BE2C (cell line): ENCODE results near the gene SEMA5B.

ENCODE experiments used
- DNase-seq: peaks from one replicate; pipeline ENCODE4 v3.0.0-alpha.2; 2020
- H3K27me3 ChIP-seq: fragments of 250-450 bp; sonication (Bioruptor Pico); 2 replicates; pipeline ENCODE4 v1.5.1; 2020; ENCODE audit warnings: mild to moderate bottlenecking
- H3K36me3 ChIP-seq: fragments of 250-450 bp; sonication (Bioruptor Pico); 2 replicates; pipeline ENCODE4 v1.5.1; 2020; ENCODE audit warnings: mild to moderate bottlenecking
- H3K4me1 ChIP-seq: fragments of 250-450 bp; sonication (Bioruptor Pico); 2 replicates; pipeline ENCODE4 v1.5.1; 2020
- H3K4me3 ChIP-seq: 2 replicates; pipeline ENCODE4 v1.5.1; 2011; ENCODE audit warnings: low read depth, low read length
- H3K9me3 ChIP-seq: fragments of 250-450 bp; sonication (Bioruptor Pico); 2 replicates; pipeline ENCODE4 v1.5.1; 2020
- TF ChIP-seq, protein P1 (sequence below): IDR thresholded peaks from 2 replicates; pipeline ENCODE4 v1.5.1; 2012; ENCODE audit warnings: mild to moderate bottlenecking, low read depth, low read length

The SEMA5B gene

GRCh38 chr3:122941228-122942206 lies 86.0 kb downstream of the SEMA5B start:
- DNase-seq = peak; percentile 47
- Histone ChIP-seq H3K36me3 (no peaks in the 10 kb centered on the region), H3K9me3 (no peaks in the 10 kb centered on the region), H3K27me3 (no peaks in the 10 kb centered on the region), H3K4me3 (no peak overlapping the region), H3K4me1 (peaks cover 73% of the 10 kb centered on the region)
- TF ChIP-seq, protein P1, sequence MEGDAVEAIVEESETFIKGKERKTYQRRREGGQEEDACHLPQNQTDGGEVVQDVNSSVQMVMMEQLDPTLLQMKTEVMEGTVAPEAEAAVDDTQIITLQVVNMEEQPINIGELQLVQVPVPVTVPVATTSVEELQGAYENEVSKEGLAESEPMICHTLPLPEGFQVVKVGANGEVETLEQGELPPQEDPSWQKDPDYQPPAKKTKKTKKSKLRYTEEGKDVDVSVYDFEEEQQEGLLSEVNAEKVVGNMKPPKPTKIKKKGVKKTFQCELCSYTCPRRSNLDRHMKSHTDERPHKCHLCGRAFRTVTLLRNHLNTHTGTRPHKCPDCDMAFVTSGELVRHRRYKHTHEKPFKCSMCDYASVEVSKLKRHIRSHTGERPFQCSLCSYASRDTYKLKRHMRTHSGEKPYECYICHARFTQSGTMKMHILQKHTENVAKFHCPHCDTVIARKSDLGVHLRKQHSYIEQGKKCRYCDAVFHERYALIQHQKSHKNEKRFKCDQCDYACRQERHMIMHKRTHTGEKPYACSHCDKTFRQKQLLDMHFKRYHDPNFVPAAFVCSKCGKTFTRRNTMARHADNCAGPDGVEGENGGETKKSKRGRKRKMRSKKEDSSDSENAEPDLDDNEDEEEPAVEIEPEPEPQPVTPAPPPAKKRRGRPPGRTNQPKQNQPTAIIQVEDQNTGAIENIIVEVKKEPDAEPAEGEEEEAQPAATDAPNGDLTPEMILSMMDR = peak; percentile 75

GRCh38 chr3:122940628-122941086 lies 86.9 kb downstream of the SEMA5B start:
- Histone ChIP-seq H3K27me3 (no peaks in the 10 kb centered on the region), H3K9me3 (no peaks in the 10 kb centered on the region), H3K36me3 (no peaks in the 10 kb centered on the region), H3K4me3 (no peak overlapping the region), H3K4me1 (peaks cover 78% of the 10 kb centered on the region)
- TF ChIP-seq, protein P1 = peak; percentile 8; the same call in 1 of the 2 replicates
- DNase-seq = peak; percentile 89

- Histone ChIP-seq H3K4me1 (peaks cover 66% of the 10 kb centered on the region), H3K4me3 (no peak overlapping the region), H3K36me3 (no peaks in the 10 kb centered on the region), H3K27me3 (no peaks in the 10 kb centered on the region), H3K9me3 (no peaks in the 10 kb centered on the region)
- TF ChIP-seq, protein P1 = no peak
- DNase-seq = no peak
Observed at GRCh38 chr3:122938783-122939425, 88.7 kb downstream of the SEMA5B start.

- Histone ChIP-seq H3K4me3 (no peak overlapping the region), H3K27me3 (no peaks in the 10 kb centered on the region), H3K4me1 (peaks cover 55% of the 10 kb centered on the region), H3K36me3 (no peaks in the 10 kb centered on the region), H3K9me3 (no peaks in the 10 kb centered on the region)
- no peak for DNase-seq
- TF ChIP-seq, protein P1 = no peak
Observed at GRCh38 chr3:122937745-122938144, 89.8 kb downstream of the SEMA5B start.

- no peaks in the 10 kb centered on the region for H3K27me3 ChIP-seq
- no peaks in the 10 kb centered on the region for H3K9me3 ChIP-seq
- TF ChIP-seq, protein P1 = no peak
- peaks cover 51% of the 10 kb centered on the region for H3K4me1 ChIP-seq
- H3K4me3 ChIP-seq = 0 out of 2 replicates have a peak overlapping the region, but pooled peaks have one; percentile 0
- no peaks in the 10 kb centered on the region for H3K36me3 ChIP-seq
- DNase-seq = peak; percentile 76
Observed at GRCh38 chr3:122936986-122937385, 90.6 kb downstream of the SEMA5B start.
